ENCODE data around the gene GBP1. TPM values are rescaled to one million over a fixed set of nuclear protein-coding genes. Genes with fewer than 3 reads are reported as not detected.
A peak's percentile ranks its signal among the peaks of the same experiment; 100 is the strongest.
"Not testable (repeated sequence)": the region's sequence is repeated elsewhere in the genome, so short reads cannot be mapped to it uniquely, and the experiment has no call there.

GBP1 gene
- total RNA-seq, 2 donors from 2014 or later, result 9.1 to 13.9 TPM

DNA sequence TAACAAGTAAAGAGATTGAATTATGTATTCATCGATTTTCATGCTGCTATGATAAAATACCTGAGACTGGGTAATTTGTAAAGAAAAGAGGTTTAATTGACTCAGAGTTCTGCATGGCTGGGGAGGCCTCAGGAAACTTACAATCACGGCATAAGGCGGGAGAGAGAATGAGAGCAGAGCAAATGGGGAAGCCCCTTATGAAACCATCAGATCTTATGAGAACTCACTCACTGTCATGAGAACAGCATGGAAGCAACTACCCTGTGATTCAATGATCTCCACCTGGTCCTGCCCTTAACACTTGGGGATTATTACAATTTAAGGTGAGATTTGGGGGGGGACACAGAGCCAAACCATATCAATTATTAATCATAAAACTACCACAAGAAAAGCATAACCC is 39.1 kb downstream of the GBP1 start:
- Histone ChIP-seq H3K36me3 (no peaks in the 10 kb centered on the region), H3K4me3 (no peak overlapping the region), H3K9me3 (no peaks in the 10 kb centered on the region), H3K27me3 (replicated peaks; ENCODE audit: insufficient read depth) (no peaks in the 10 kb centered on the region), H3K27ac (no peak overlapping the region), H3K4me1 (replicated peaks) (no peaks in the 10 kb centered on the region)
- TF ChIP-seq, protein P1, sequence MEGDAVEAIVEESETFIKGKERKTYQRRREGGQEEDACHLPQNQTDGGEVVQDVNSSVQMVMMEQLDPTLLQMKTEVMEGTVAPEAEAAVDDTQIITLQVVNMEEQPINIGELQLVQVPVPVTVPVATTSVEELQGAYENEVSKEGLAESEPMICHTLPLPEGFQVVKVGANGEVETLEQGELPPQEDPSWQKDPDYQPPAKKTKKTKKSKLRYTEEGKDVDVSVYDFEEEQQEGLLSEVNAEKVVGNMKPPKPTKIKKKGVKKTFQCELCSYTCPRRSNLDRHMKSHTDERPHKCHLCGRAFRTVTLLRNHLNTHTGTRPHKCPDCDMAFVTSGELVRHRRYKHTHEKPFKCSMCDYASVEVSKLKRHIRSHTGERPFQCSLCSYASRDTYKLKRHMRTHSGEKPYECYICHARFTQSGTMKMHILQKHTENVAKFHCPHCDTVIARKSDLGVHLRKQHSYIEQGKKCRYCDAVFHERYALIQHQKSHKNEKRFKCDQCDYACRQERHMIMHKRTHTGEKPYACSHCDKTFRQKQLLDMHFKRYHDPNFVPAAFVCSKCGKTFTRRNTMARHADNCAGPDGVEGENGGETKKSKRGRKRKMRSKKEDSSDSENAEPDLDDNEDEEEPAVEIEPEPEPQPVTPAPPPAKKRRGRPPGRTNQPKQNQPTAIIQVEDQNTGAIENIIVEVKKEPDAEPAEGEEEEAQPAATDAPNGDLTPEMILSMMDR (IDR thresholded peaks at IDR 0.05), result no peak
- TF ChIP-seq POLR2AphosphoS5 (IDR thresholded peaks at IDR 0.05), result no peak
- no peak for TF ChIP-seq POLR2A (IDR thresholded peaks at IDR 0.05)
- intact Hi-C loops (cut with DNase I), result no loop called here
- WGBS, result 95% methylated on average over 3 of the region's 3 CpGs
- no peak for DNase-seq (ENCODE audit: low spot score)

DNA sequence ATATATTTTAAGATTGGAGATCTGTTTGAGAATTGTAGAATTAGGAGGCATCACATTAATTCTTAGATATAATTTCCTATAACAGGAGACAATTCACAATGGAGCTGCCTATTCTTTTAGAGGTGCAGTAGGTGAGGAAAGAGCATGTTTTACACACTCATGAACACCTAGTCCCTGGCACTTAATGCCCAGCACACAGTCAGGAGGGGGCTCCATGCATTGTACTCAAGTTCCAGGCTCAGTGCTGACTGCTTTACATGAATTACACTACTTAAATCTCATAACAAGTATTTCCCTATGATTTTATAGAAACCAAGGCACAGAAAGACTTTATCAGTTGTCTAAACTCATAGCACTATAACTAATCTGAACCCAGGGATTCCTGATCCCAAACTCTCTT is 42.0 kb downstream of the GBP1 start:
- peak overlapping the region; percentile 85 to 88 for H3K27ac ChIP-seq
- no peaks in the 10 kb centered on the region for H3K36me3 ChIP-seq
- H3K4me3 ChIP-seq, result peak overlapping the region in 1 of 2 donors; percentile 43
- H3K9me3 ChIP-seq, result no peaks in the 10 kb centered on the region
- no peak for DNase-seq (ENCODE audit: low spot score)
- no peaks in the 10 kb centered on the region for H3K27me3 ChIP-seq (replicated peaks; ENCODE audit: insufficient read depth)
- no peaks in the 10 kb centered on the region for H3K4me1 ChIP-seq (replicated peaks)
- intact Hi-C loops (cut with DNase I), result no loop called here
- TF ChIP-seq POLR2A (IDR thresholded peaks at IDR 0.05), result no peak
- TF ChIP-seq, protein P1 (IDR thresholded peaks at IDR 0.05), result no peak
- no peak for TF ChIP-seq POLR2AphosphoS5 (IDR thresholded peaks at IDR 0.05)

DNA sequence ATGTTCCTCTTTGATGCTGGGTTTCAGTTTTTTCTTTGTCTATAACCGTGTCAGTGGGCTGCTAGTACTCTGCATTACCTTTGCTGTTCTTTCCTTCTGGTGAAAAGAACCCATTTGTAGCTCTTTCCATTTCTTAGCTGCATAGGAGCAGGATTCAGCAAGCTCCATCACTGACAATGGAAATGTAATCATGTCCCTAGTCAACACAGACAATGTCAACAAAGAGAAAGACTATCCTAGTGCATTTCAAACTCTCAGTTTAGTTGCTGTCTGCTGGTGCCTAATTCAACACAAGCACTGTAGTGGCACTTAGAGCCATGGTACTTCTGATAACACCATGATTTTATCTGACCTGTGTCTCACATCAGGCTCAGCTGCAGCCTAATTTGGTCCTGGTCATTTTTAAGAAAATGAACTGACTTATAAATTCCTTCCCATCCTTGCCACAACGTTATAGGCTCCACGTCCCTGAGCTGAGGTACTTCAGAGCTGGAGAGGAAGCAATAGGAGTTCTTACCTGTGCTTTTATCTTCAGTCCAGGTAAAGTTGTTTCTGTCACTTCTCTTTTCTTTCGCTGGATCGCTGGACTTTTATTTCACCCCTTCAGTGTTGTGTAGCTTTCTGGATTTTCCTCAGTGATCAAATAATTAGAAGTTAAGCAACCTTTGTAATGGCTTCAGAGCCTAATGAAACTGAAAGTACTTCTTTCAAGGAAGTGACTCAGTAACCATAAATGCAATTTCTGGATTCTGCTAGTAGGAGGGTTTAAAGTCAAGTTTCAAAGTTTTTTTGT is 42.6 kb downstream of the GBP1 start, which contains the start of gene GBP3:
TSS of gene GBP3 (minus strand) at position 700 of the 793 bp plus-strand sequence. CDS start 2,145 bp downstream, outside the sequence.
- peak within 1 kb of the TSS; percentile 85 to 88 for H3K27ac ChIP-seq
- no peaks in the 10 kb centered on the region for H3K9me3 ChIP-seq
- 10% methylated on average over 5 of the region's 5 CpGs for WGBS
- peak; percentile 42 for TF ChIP-seq POLR2AphosphoS5 (IDR thresholded peaks at IDR 0.05)
- TF ChIP-seq POLR2A (IDR thresholded peaks at IDR 0.05), result peak; percentile 21
- TF ChIP-seq, protein P1 (IDR thresholded peaks at IDR 0.05), result no peak
- intact Hi-C loops (cut with DNase I), result no loop called here
- no peaks in the 10 kb centered on the region for H3K4me1 ChIP-seq (replicated peaks)
- H3K27me3 ChIP-seq (replicated peaks; ENCODE audit: insufficient read depth), result no peaks in the 10 kb centered on the region
- DNase-seq (ENCODE audit: low spot score), result no peak
- peak within 1 kb of the TSS; percentile 27 to 43 for H3K4me3 ChIP-seq
- no peaks in the 10 kb centered on the region for H3K36me3 ChIP-seq

DNA sequence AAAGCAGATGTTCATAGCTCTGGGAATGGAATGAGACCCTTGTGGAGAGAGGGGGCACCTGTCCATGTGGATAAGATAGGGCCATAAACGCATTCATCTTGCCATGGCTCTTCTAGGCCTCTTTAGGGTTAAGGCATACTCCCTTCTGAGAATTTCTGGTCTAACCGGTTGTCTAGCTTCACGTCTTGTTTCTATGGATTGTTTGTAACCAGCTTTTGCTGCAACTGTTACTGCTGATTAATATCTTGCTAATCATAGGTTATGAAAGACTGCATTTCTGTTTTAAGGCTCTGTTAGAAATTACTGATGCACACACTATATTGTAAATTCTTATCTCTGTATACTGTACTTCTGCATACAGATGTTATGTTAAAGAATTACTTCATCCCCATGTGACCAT is 46.7 kb downstream of the GBP1 start:
- H3K4me3 ChIP-seq; DNase-seq (ENCODE audit: low spot score); H3K4me1 ChIP-seq (replicated peaks); H3K36me3 ChIP-seq; H3K27me3 ChIP-seq (replicated peaks; ENCODE audit: insufficient read depth); intact Hi-C loops (cut with DNase I); H3K9me3 ChIP-seq; H3K27ac ChIP-seq: not testable (repeated sequence)
- WGBS, result 47% methylated on average over 3 of the region's 3 CpGs

DNA sequence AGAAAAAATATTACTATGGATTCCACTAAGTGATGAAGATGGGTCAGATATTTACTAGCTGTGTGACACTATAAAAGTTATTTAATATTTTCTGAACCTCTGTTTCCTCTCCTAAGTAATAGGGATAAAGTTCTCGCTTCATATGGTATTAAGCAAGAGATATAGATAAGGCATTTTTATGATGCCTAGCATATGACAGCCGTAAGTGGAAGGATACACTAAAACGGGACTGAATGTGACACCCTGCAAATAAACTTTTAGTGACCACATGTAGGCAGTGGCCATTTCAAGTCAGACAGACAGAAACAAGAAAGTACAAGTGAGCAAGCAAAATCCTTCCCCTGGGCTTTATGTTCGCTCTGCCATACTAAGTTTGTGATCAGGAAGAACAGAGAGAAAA is 56.5 kb downstream of the GBP1 start:
- TF ChIP-seq POLR2AphosphoS5 (IDR thresholded peaks at IDR 0.05) (no peak), POLR2A (IDR thresholded peaks at IDR 0.05) (no peak)
- TF ChIP-seq, protein P1 (IDR thresholded peaks at IDR 0.05), result no peak
- Histone ChIP-seq H3K27ac (no peak overlapping the region), H3K36me3 (no peaks in the 10 kb centered on the region), H3K4me3 (no peak overlapping the region), H3K4me1 (replicated peaks) (no peaks in the 10 kb centered on the region), H3K27me3 (replicated peaks; ENCODE audit: insufficient read depth) (no peaks in the 10 kb centered on the region), H3K9me3 (no peaks in the 10 kb centered on the region)
- 69% methylated on average over 4 of the region's 4 CpGs for WGBS
- DNase-seq (ENCODE audit: low spot score), result no peak
- intact Hi-C loops (cut with DNase I), result loop anchor here (10.0 kb wide), 1 partner anchor 266 kb away; the partner anchor contains the start of gene GBP5
